ENCODE measurements around the gene ERICH3. TPM values are rescaled to one million over a fixed set of nuclear protein-coding genes. Genes with fewer than 3 reads are reported as not detected.

ERICH3 gene
- total RNA-seq, 2 experiments from 2014 or later: not detected

DNA sequence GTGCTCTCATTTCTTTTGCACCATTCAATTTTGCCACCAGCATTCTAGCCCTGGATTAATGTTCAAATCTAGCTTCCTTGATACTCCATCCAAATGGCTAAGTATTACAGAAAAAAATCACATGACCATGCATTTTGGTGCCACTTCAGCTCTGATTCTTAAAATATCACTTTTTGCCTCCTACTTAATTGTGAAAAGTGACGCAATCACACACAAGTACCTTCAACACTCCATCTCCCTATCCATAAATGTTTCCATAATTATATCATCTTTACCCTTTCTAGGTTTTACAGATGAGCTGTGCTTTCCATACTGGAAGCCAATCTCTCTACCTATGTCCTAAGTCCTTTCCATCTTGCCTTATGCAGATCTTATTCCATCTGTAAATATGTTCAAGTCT is 43.2 kb upstream of the ERICH3 start:
- intact Hi-C loops (cut with DNase I, micrococcal nuclease): no loop called here
- no peak for DNase-seq
- Mint-ChIP-seq H3K4me1 (ENCODE audit: low read depth) (no peaks in the 10 kb centered on the region), H3K9me3 (no peaks in the 10 kb centered on the region), H3K36me3 (ENCODE audit: low read depth) (peaks cover 42% of the 10 kb centered on the region), H3K27me3 (no peaks in the 10 kb centered on the region), H3K4me3 (no peak overlapping the region), H3K27ac (no peak overlapping the region)
- H3K36me3 ChIP-seq (ENCODE audit: insufficient read depth, low read length): peaks cover 83% of the 10 kb centered on the region
- TF ChIP-seq, protein P1, sequence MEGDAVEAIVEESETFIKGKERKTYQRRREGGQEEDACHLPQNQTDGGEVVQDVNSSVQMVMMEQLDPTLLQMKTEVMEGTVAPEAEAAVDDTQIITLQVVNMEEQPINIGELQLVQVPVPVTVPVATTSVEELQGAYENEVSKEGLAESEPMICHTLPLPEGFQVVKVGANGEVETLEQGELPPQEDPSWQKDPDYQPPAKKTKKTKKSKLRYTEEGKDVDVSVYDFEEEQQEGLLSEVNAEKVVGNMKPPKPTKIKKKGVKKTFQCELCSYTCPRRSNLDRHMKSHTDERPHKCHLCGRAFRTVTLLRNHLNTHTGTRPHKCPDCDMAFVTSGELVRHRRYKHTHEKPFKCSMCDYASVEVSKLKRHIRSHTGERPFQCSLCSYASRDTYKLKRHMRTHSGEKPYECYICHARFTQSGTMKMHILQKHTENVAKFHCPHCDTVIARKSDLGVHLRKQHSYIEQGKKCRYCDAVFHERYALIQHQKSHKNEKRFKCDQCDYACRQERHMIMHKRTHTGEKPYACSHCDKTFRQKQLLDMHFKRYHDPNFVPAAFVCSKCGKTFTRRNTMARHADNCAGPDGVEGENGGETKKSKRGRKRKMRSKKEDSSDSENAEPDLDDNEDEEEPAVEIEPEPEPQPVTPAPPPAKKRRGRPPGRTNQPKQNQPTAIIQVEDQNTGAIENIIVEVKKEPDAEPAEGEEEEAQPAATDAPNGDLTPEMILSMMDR (IDR thresholded peaks at IDR 0.05): no peak
- H3K27me3 ChIP-seq (ENCODE audit: control insufficient read depth in 1 of 2, insufficient read depth in 2 of 2, low read length in 2 of 2): no peaks in the 10 kb centered on the region
- ChIA-PET POLR2A (interaction anchor here (0.7 kb wide), 1 partner anchor 466 kb away, joined by 5 read pairs; no protein-coding TSS in a partner anchor), CTCF (no interaction called here)
- H3K9me3 ChIP-seq (ENCODE audit: control insufficient read depth in 1 of 2, insufficient read depth in 1 of 2, low read length in 2 of 2): no peaks in the 10 kb centered on the region
- no peak for ATAC-seq (ENCODE audit: poor library complexity)
- no peak overlapping the region for H3K4me3 ChIP-seq (ENCODE audit: low read length)
- H3K27ac ChIP-seq (ENCODE audit: low read depth in 1 of 2, low read length in 2 of 2): no peak overlapping the region
- no peaks in the 10 kb centered on the region for H3K4me1 ChIP-seq (ENCODE audit: insufficient read depth, low read length)

DNA sequence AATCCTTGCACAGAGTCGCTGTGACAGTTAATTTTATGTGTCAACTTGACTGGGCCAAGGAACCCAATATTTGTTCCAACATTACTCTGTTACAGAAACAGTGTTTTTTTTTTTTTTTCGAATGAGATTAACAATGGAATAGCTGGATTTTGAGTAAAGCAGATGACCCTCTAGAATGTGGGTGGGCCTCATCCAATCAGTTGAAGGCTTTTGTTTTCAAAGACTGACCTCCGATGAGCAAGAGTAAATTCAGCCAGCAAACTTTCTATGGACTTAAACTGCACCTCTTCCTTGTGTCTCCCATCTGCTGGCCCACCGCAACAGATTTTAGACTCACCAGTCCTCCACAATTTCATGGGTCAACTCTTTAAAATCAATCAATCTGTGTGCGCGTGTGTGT is 42.2 kb upstream of the ERICH3 start:
- Histone ChIP-seq H3K36me3 (ENCODE audit: insufficient read depth, low read length) (peaks cover 82% of the 10 kb centered on the region), H3K9me3 (ENCODE audit: control insufficient read depth in 1 of 2, insufficient read depth in 1 of 2, low read length in 2 of 2) (no peaks in the 10 kb centered on the region), H3K27ac (ENCODE audit: low read depth in 1 of 2, low read length in 2 of 2) (no peak overlapping the region), H3K27me3 (ENCODE audit: control insufficient read depth in 1 of 2, insufficient read depth in 2 of 2, low read length in 2 of 2) (no peaks in the 10 kb centered on the region), H3K4me3 (ENCODE audit: low read length) (no peak overlapping the region), H3K4me1 (ENCODE audit: insufficient read depth, low read length) (no peaks in the 10 kb centered on the region)
- no peaks in the 10 kb centered on the region for H3K9me3 Mint-ChIP-seq
- no peak overlapping the region for H3K4me3 Mint-ChIP-seq
- ATAC-seq (ENCODE audit: poor library complexity) (no peak), DNase-seq (no peak)
- TF ChIP-seq, protein P1 (IDR thresholded peaks at IDR 0.05): no peak
- ChIA-PET CTCF (no interaction called here), POLR2A (no interaction called here)
- intact Hi-C loops (cut with DNase I, micrococcal nuclease): no loop called here
- no peak overlapping the region for H3K27ac Mint-ChIP-seq
- no peaks in the 10 kb centered on the region for H3K27me3 Mint-ChIP-seq
- no peaks in the 10 kb centered on the region for H3K4me1 Mint-ChIP-seq (ENCODE audit: low read depth)
- peaks cover 42% of the 10 kb centered on the region for H3K36me3 Mint-ChIP-seq (ENCODE audit: low read depth)

DNA sequence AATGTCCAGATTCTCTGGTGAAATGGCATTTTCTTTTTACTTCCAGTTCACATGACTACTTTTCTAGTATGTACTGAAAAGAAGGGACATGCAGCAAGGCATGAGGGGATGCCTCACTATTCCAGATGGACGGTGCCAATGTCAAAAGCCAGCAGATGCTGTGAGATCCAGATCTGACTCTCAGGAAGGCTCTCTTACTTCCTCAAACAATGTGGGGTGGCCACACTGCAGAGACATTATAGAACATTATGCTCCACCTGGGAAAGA is 41.6 kb upstream of the ERICH3 start:
- TF ChIP-seq, protein P1 (IDR thresholded peaks at IDR 0.05): no peak
- CTCF ChIA-PET: no interaction called here
- Histone ChIP-seq H3K4me1 (ENCODE audit: insufficient read depth, low read length) (no peaks in the 10 kb centered on the region), H3K27ac (ENCODE audit: low read depth in 1 of 2, low read length in 2 of 2) (no peak overlapping the region), H3K27me3 (ENCODE audit: control insufficient read depth in 1 of 2, insufficient read depth in 2 of 2, low read length in 2 of 2) (no peaks in the 10 kb centered on the region), H3K36me3 (ENCODE audit: insufficient read depth, low read length) (peaks cover 79% of the 10 kb centered on the region), H3K4me3 (ENCODE audit: low read length) (no peak overlapping the region), H3K9me3 (ENCODE audit: control insufficient read depth in 1 of 2, insufficient read depth in 1 of 2, low read length in 2 of 2) (no peaks in the 10 kb centered on the region)
- ATAC-seq (ENCODE audit: poor library complexity) (no peak), DNase-seq (no peak)
- no peaks in the 10 kb centered on the region for H3K9me3 Mint-ChIP-seq
- H3K4me3 Mint-ChIP-seq: no peak overlapping the region
- intact Hi-C loops (cut with DNase I, micrococcal nuclease): no loop called here
- POLR2A ChIA-PET: no interaction called here
- no peaks in the 10 kb centered on the region for H3K4me1 Mint-ChIP-seq (ENCODE audit: low read depth)
- no peak overlapping the region for H3K27ac Mint-ChIP-seq
- peaks cover 42% of the 10 kb centered on the region for H3K36me3 Mint-ChIP-seq (ENCODE audit: low read depth)
- H3K27me3 Mint-ChIP-seq: no peaks in the 10 kb centered on the region

Data from CD4-positive, alpha-beta T cell (primary cell).